HCT116 (cell line): ENCODE measurements around the gene SNX20. TPM values are rescaled to one million over a fixed set of nuclear protein-coding genes. Genes with fewer than 3 reads are reported as not detected.

Experiments used
- ATAC-seq: fragments of 200-7000 bp; cut with Tn5 transposase; 2 replicates; pipeline ENCODE4 v1.9.1; 2020; ENCODE audit warnings: mild to moderate bottlenecking, moderate library complexity
- BruUV-seq: library from RNA; stranded (reverse); fragments of 400-500 nt; replicated peaks from 2 replicates; lab custom pipeline; 2021; lab: Mats Ljungman, UMichigan
- CTCF ChIA-PET: fragments of 300-600 bp; sonication (Branson Sonifier 250); formaldehyde crosslinking; loops from one replicate; lab custom pipeline; 2021; ENCODE audit warnings: antibody characterized with exemption; lab: Charles Lee
- POLR2A ChIA-PET: fragments of 300-600, 350-600 bp; sonication (Branson Sonifier 250); formaldehyde crosslinking; loops from one replicate; lab custom pipeline; 2021; ENCODE audit warnings: antibody characterized with exemption; lab: Charles Lee
- RAD21 ChIA-PET, 2 experiments: fragments of 300-600 bp; sonication (Branson Sonifier 250); formaldehyde crosslinking; loops; one replicate each; lab custom pipeline; 2023; ENCODE audit warnings: low total read pairs in 2 of 2; ENCODE audit not compliant: uncharacterized antibody in 2 of 2, unreplicated experiment in 2 of 2, low non-redundant PET in 1 of 2; lab: Charles Lee
- DNase-seq: peaks from one replicate; pipeline ENCODE4 v3.0.0-alpha.2; 2010; ENCODE audit warnings: low read depth, low spot score
- H2AFZ ChIP-seq: fragments of 200-600 bp; shearing (Covaris generic), sonication (generic); 2 replicates; pipeline ENCODE4 v1.6.1; 2017; ENCODE audit warnings: low read depth, mixed run types, mixed read lengths, antibody characterized with exemption, low read length; ENCODE audit not compliant: poor library complexity, severe bottlenecking
- H3K27ac ChIP-seq: 2 replicates; pipeline ENCODE4 v1.5.1; 2012; ENCODE audit warnings: low read depth, low read length
- H3K27me3 ChIP-seq: fragments of 200-600 bp; sonication (generic); 2 replicates; pipeline ENCODE4 v1.6.1; 2016; ENCODE audit warnings: mixed run types, low read length, mixed read lengths; ENCODE audit not compliant: insufficient read depth
- H3K36me3 ChIP-seq, 2 experiments: fragments of 200-500 bp in 1 of 2; fragments of 200-600 bp in 1 of 2; sonication (Bioruptor generic) in 1 of 2; sonication (generic) in 1 of 2; 2 replicates each; pipeline versions ENCODE4 v1.5.1 to v1.6.1; 2014 to 2016; ENCODE audit warnings: low read length in 2 of 2, inconsistent platforms in 1 of 2, mixed read lengths in 1 of 2, mixed run types in 1 of 2; ENCODE audit not compliant: insufficient read depth in 2 of 2, control insufficient read depth in 1 of 2
- H3K4me1 ChIP-seq, 2 experiments: fragments of 200-600 bp in 1 of 2; sonication (generic) in 1 of 2; 2 replicates each; pipeline versions ENCODE4 v1.5.1 to v1.6.1; 2012 to 2017; ENCODE audit warnings: low read length in 2 of 2, inconsistent platforms in 1 of 2, mild to moderate bottlenecking in 1 of 2, mixed read lengths in 1 of 2, mixed run types in 1 of 2, moderate library complexity in 1 of 2; ENCODE audit not compliant: insufficient read depth in 2 of 2, control insufficient read depth in 1 of 2
- H3K4me2 ChIP-seq: fragments of 200-600 bp; sonication (generic); 2 replicates; pipeline ENCODE4 v1.6.1; 2017; ENCODE audit warnings: mixed run types, low read length, mixed read lengths
- H3K4me3 ChIP-seq, 2 experiments: fragments of 200-600 bp in 1 of 2; sonication (generic) in 1 of 2; replicated peaks in 1 of 2; 2 replicates each; pipeline ENCODE4 v1.5.1; 2011 to 2016; ENCODE audit warnings: low read length in 2 of 2, control low read depth in 1 of 2, low read depth in 1 of 2, mild to moderate bottlenecking in 1 of 2, mixed read lengths in 1 of 2, mixed run types in 1 of 2
- H3K79me2 ChIP-seq: fragments of 200-600 bp; sonication (generic); 2 replicates; pipeline ENCODE4 v1.6.1; 2017; ENCODE audit warnings: mild to moderate bottlenecking, mixed run types, low read length, moderate library complexity, mixed read lengths; ENCODE audit not compliant: insufficient read depth
- H3K9ac ChIP-seq: fragments of 200-600 bp; sonication (generic); 2 replicates; pipeline ENCODE4 v1.6.1; 2016; ENCODE audit warnings: low read length, mixed read lengths
- H3K9me2 ChIP-seq: fragments of 200-600 bp; sonication (generic), shearing (Covaris generic); 2 replicates; pipeline ENCODE4 v1.6.1; 2017; ENCODE audit warnings: mixed run types, mild to moderate bottlenecking, moderate library complexity; ENCODE audit not compliant: insufficient read depth
- H3K9me3 ChIP-seq, 2 experiments: fragments of 200-500 bp in 1 of 2; fragments of 200-600 bp in 1 of 2; sonication (Bioruptor generic) in 1 of 2; sonication (generic) in 1 of 2; 2 replicates each; pipeline ENCODE4 v1.6.1; 2014 to 2017; ENCODE audit warnings: low read length in 2 of 2, mixed read lengths in 2 of 2, inconsistent platforms in 1 of 2, low read depth in 1 of 2, mild to moderate bottlenecking in 1 of 2, mixed run types in 1 of 2, moderate library complexity in 1 of 2; ENCODE audit not compliant: control insufficient read depth in 1 of 2, insufficient read depth in 1 of 2
- H4K20me1 ChIP-seq: fragments of 200-600 bp; sonication (generic), shearing (Covaris generic); 2 replicates; pipeline ENCODE4 v1.6.1; 2017; ENCODE audit warnings: mixed run types, mild to moderate bottlenecking, moderate library complexity; ENCODE audit not compliant: insufficient read depth
- CBX3 ChIP-seq: IDR thresholded peaks from 2 replicates; pipeline ENCODE4 v1.6.1; 2012; ENCODE audit warnings: low read depth
- CEBPB ChIP-seq: IDR thresholded peaks from 2 replicates; pipeline ENCODE4 v1.6.1; 2012; ENCODE audit warnings: low read depth
- CTCF ChIP-seq, 3 experiments: fragments of 200-600 bp in 1 of 3; sonication (generic) in 1 of 3; IDR thresholded peaks in 2 of 3; conservative IDR thresholded peaks in 1 of 3; 2 replicates each; pipeline ENCODE4 v1.5.1; 2012 to 2017; ENCODE audit warnings: low read depth in 2 of 3, low read length in 2 of 3, antibody characterized with exemption in 1 of 3, borderline replicate concordance in 1 of 3, control low read depth in 1 of 3, mild to moderate bottlenecking in 1 of 3, mixed read lengths in 1 of 3, mixed run types in 1 of 3, moderate library complexity in 1 of 3; ENCODE audit not compliant: insufficient read depth in 1 of 3
- EGR1 ChIP-seq: IDR thresholded peaks from 2 replicates; pipeline ENCODE4 v1.6.1; 2012; ENCODE audit warnings: low read depth
- ELF1 ChIP-seq: IDR thresholded peaks from 2 replicates; pipeline ENCODE4 v1.6.1; 2012; ENCODE audit warnings: low read depth, borderline replicate concordance
- EZH2 ChIP-seq: fragments of 200-600 bp; sonication (generic); IDR thresholded peaks from 2 replicates; pipeline ENCODE4 v1.6.1; 2017; ENCODE audit warnings: antibody characterized with exemption, mixed run types
- EZH2phosphoT487 ChIP-seq: fragments of 200-600 bp; IDR thresholded peaks from 2 replicates; pipeline ENCODE4 v1.6.1; 2018; ENCODE audit warnings: antibody characterized with exemption, borderline replicate concordance
- FOSL1 ChIP-seq: IDR thresholded peaks from 2 replicates; pipeline ENCODE4 v1.6.1; 2012; ENCODE audit warnings: low read depth
- POLR2A ChIP-seq: IDR thresholded peaks from 2 replicates; pipeline ENCODE4 v1.7.0; 2011; ENCODE audit warnings: borderline replicate concordance; ENCODE audit not compliant: insufficient read depth, insufficient read length; ENCODE audit errors: extremely low read depth
- POLR2AphosphoS5 ChIP-seq: IDR thresholded peaks from 2 replicates; pipeline ENCODE4 v1.6.1; 2011; ENCODE audit warnings: mild to moderate bottlenecking, low read depth, low read length, moderate library complexity
- RAD21 ChIP-seq: IDR thresholded peaks from 2 replicates; pipeline ENCODE4 v1.6.1; 2012; ENCODE audit warnings: low read depth, mild to moderate bottlenecking
- REST ChIP-seq: IDR thresholded peaks from 2 replicates; pipeline ENCODE4 v1.6.1; 2012; ENCODE audit warnings: low read depth
- SIN3A ChIP-seq: IDR thresholded peaks from 2 replicates; pipeline ENCODE4 v1.6.1; 2012; ENCODE audit warnings: low read depth
- SP1 ChIP-seq: IDR thresholded peaks from 2 replicates; pipeline ENCODE4 v1.6.1; 2012; ENCODE audit warnings: low read depth
- SRF ChIP-seq: IDR thresholded peaks from 2 replicates; pipeline ENCODE4 v1.6.1; 2012; ENCODE audit warnings: low read depth
- ZFX ChIP-seq: fragments of 450-650 bp; IDR thresholded peaks from 2 replicates; pipeline ENCODE4 v1.6.1; 2017
- ZNF274 ChIP-seq: fragments of 200-500 bp; sonication (Bioruptor generic); IDR thresholded peaks from 2 replicates; pipeline ENCODE4 v1.6.1; 2014; ENCODE audit warnings: mild to moderate bottlenecking, low read depth, low read length, inconsistent platforms
- intact Hi-C: fragments of 100-400 bp; cut with micrococcal nuclease; formaldehyde crosslinking; loops from 2 replicates; pipeline ENCODE4 v1.10.0; 2022
- total RNA-seq: library from RNA; stranded (reverse); gene quantifications from one replicate; pipeline ENCODE4 v1.2.1, GENCODE V29; 2021; ENCODE audit not compliant: unreplicated experiment
- TF ChIP-seq, protein P1 (sequence below): IDR thresholded peaks from 2 replicates; pipeline ENCODE4 v1.6.1; 2012
- TF ChIP-seq, protein P2 (sequence below): IDR thresholded peaks from 2 replicates; pipeline ENCODE4 v1.6.1; 2011; ENCODE audit warnings: mild to moderate bottlenecking, low read length, moderate library complexity; ENCODE audit not compliant: insufficient replicate concordance; ENCODE audit errors: extremely low read depth

The SNX20 gene
- total RNA-seq, 1 experiment from 2014 or later = 0.07 TPM

- Histone ChIP-seq H3K9me3 (peaks cover 0 to 5% of the 10 kb centered on the region in 2 experiments; a peak in 2 of 4 replicates), H4K20me1 (no peaks in the 10 kb centered on the region), H3K4me2 (no peak overlapping the region), H3K36me3 (no peaks in the 10 kb centered on the region), H3K27me3 (no peaks in the 10 kb centered on the region), H3K9ac (no peak overlapping the region), H2AFZ (no peak overlapping the region), H3K27ac (no peak overlapping the region), H3K4me1 (no peaks in the 10 kb centered on the region), H3K9me2 (no peaks in the 10 kb centered on the region), H3K79me2 (no peaks in the 10 kb centered on the region), H3K4me3 (no peak overlapping the region)
- ATAC-seq (no peak), DNase-seq (no peak)
- ChIA-PET CTCF (no interaction called here), RAD21 (no interaction called here), POLR2A (no interaction called here)
- TF ChIP-seq EZH2 (no peak), FOSL1 (no peak), SIN3A (no peak), CTCF (IDR thresholded peaks at IDR 0.05 in 2 of 3, conservative IDR thresholded peaks at IDR 0.05 in 1 of 3; ENCODE audit: borderline replicate concordance in 1 of 3, insufficient read depth in 1 of 3, low read depth in 2 of 3, low read length in 2 of 3) (no peak), POLR2AphosphoS5 (no peak), EGR1 (no peak), CBX3 (no peak), REST (no peak), SP1 (no peak), ZNF274 (no peak), SRF (no peak), EZH2phosphoT487 (no peak), RAD21 (no peak), ELF1 (no peak), CEBPB (no peak), POLR2A (no peak), ZFX (no peak)
- TF ChIP-seq, protein P1, sequence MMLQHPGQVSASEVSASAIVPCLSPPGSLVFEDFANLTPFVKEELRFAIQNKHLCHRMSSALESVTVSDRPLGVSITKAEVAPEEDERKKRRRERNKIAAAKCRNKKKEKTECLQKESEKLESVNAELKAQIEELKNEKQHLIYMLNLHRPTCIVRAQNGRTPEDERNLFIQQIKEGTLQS = no peak
- TF ChIP-seq, protein P2, sequence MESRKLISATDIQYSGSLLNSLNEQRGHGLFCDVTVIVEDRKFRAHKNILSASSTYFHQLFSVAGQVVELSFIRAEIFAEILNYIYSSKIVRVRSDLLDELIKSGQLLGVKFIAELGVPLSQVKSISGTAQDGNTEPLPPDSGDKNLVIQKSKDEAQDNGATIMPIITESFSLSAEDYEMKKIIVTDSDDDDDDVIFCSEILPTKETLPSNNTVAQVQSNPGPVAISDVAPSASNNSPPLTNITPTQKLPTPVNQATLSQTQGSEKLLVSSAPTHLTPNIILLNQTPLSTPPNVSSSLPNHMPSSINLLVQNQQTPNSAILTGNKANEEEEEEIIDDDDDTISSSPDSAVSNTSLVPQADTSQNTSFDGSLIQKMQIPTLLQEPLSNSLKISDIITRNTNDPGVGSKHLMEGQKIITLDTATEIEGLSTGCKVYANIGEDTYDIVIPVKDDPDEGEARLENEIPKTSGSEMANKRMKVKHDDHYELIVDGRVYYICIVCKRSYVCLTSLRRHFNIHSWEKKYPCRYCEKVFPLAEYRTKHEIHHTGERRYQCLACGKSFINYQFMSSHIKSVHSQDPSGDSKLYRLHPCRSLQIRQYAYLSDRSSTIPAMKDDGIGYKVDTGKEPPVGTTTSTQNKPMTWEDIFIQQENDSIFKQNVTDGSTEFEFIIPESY = no peak
- no TSS peak for BruUV-seq
- intact Hi-C loops = no loop called here
Measured at GRCh38 chr16:50709980-50710379, 28.9 kb upstream of the SNX20 start.
